Skeletal muscle satellite cell (primary cell): ENCODE measurements around the gene NUDT3.
A peak's percentile ranks its signal among the peaks of the same experiment; 100 is the strongest.
"Not testable (repeated sequence)": the region's sequence is repeated elsewhere in the genome, so short reads cannot be mapped to it uniquely, and the experiment has no call there.

Experiments
- H3K27me3 ChIP-seq: 2 replicates; pipeline ENCODE4 v1.7.0; 2013; ENCODE audit warnings: low read length; ENCODE audit not compliant: control insufficient read depth, insufficient read depth
- H3K36me3 ChIP-seq: 2 replicates; pipeline ENCODE4 v1.7.0; 2013; ENCODE audit warnings: mild to moderate bottlenecking, control low read depth, low read length; ENCODE audit not compliant: insufficient read depth
- H3K4me1 ChIP-seq: 2 replicates; pipeline ENCODE4 v1.7.0; 2013; ENCODE audit warnings: low read length; ENCODE audit not compliant: control insufficient read depth, insufficient read depth
- H3K4me2 ChIP-seq: 2 replicates; pipeline ENCODE4 v1.7.0; 2013; ENCODE audit warnings: mild to moderate bottlenecking, low read length
- H3K4me3 ChIP-seq: 2 replicates; pipeline ENCODE4 v1.7.0; 2013; ENCODE audit warnings: low read length
- H3K9ac ChIP-seq: 2 replicates; pipeline ENCODE4 v1.7.0; 2013; ENCODE audit warnings: mild to moderate bottlenecking, low read depth, low read length, moderate library complexity
- H3K9me3 ChIP-seq: replicated peaks from 2 replicates; pipeline ENCODE4 v1.7.0; 2013; ENCODE audit warnings: mild to moderate bottlenecking, control low read depth, low read length

NUDT3 gene

GRCh38 chr6:34324738-34325444 is 67.6 kb downstream of the NUDT3 start:
- Histone ChIP-seq H3K4me2 (peak overlapping the region; percentile 21), H3K36me3 (no peaks in the 10 kb centered on the region), H3K9me3 (no peaks in the 10 kb centered on the region), H3K4me3 (no peak overlapping the region), H3K27me3 (no peaks in the 10 kb centered on the region), H3K9ac (no peak overlapping the region), H3K4me1 (peaks cover 3% of the 10 kb centered on the region)

- H3K4me2 ChIP-seq, H3K9ac ChIP-seq, H3K27me3 ChIP-seq, H3K36me3 ChIP-seq, H3K4me3 ChIP-seq, H3K4me1 ChIP-seq, H3K9me3 ChIP-seq: not testable (repeated sequence)
Measured at GRCh38 chr6:34324221-34324620, 68.2 kb downstream of the NUDT3 start.

- Histone ChIP-seq H3K9ac (no peak overlapping the region), H3K4me2 (no peak overlapping the region), H3K9me3 (no peaks in the 10 kb centered on the region), H3K4me3 (no peak overlapping the region), H3K27me3 (no peaks in the 10 kb centered on the region), H3K4me1 (peaks cover 3% of the 10 kb centered on the region), H3K36me3 (no peaks in the 10 kb centered on the region)
Measured at GRCh38 chr6:34323300-34323699, 69.2 kb downstream of the NUDT3 start.

- no peaks in the 10 kb centered on the region for H3K36me3 ChIP-seq
- no peak overlapping the region for H3K4me3 ChIP-seq
- peaks cover 3% of the 10 kb centered on the region for H3K4me1 ChIP-seq
- no peaks in the 10 kb centered on the region for H3K27me3 ChIP-seq
- H3K9ac ChIP-seq: no peak overlapping the region
- H3K9me3 ChIP-seq: no peaks in the 10 kb centered on the region
- H3K4me2 ChIP-seq: no peak overlapping the region
Measured at GRCh38 chr6:34322732-34323131, 69.7 kb downstream of the NUDT3 start.

GRCh38 chr6:34321821-34322220 is 70.6 kb downstream of the NUDT3 start:
- no peak overlapping the region for H3K4me2 ChIP-seq
- peaks cover 3% of the 10 kb centered on the region for H3K4me1 ChIP-seq
- H3K9ac ChIP-seq: no peak overlapping the region
- H3K4me3 ChIP-seq: no peak overlapping the region
- no peaks in the 10 kb centered on the region for H3K36me3 ChIP-seq
- no peaks in the 10 kb centered on the region for H3K27me3 ChIP-seq
- no peaks in the 10 kb centered on the region for H3K9me3 ChIP-seq

GRCh38 chr6:34319471-34319885 is 73.0 kb downstream of the NUDT3 start:
- Histone ChIP-seq H3K4me1 (no peaks in the 10 kb centered on the region), H3K4me3 (no peak overlapping the region), H3K36me3 (no peaks in the 10 kb centered on the region), H3K9me3 (no peaks in the 10 kb centered on the region), H3K9ac (no peak overlapping the region), H3K27me3 (no peaks in the 10 kb centered on the region), H3K4me2 (no peak overlapping the region)

- Histone ChIP-seq H3K36me3 (no peaks in the 10 kb centered on the region), H3K9ac (no peak overlapping the region), H3K4me1 (no peaks in the 10 kb centered on the region), H3K4me2 (no peak overlapping the region), H3K4me3 (no peak overlapping the region), H3K9me3 (no peaks in the 10 kb centered on the region), H3K27me3 (no peaks in the 10 kb centered on the region)
Measured at GRCh38 chr6:34318499-34319470, 73.7 kb downstream of the NUDT3 start.

GRCh38 chr6:34317882-34318498 is 74.5 kb downstream of the NUDT3 start:
- no peaks in the 10 kb centered on the region for H3K27me3 ChIP-seq
- no peak overlapping the region for H3K4me3 ChIP-seq
- no peak overlapping the region for H3K4me2 ChIP-seq
- H3K9ac ChIP-seq: no peak overlapping the region
- H3K9me3 ChIP-seq: no peaks in the 10 kb centered on the region
- H3K4me1 ChIP-seq: no peaks in the 10 kb centered on the region
- H3K36me3 ChIP-seq: no peaks in the 10 kb centered on the region

- H3K9me3 ChIP-seq: no peaks in the 10 kb centered on the region
- H3K4me2 ChIP-seq: no peak overlapping the region
- no peaks in the 10 kb centered on the region for H3K4me1 ChIP-seq
- H3K4me3 ChIP-seq: no peak overlapping the region
- no peaks in the 10 kb centered on the region for H3K36me3 ChIP-seq
- H3K9ac ChIP-seq: no peak overlapping the region
- H3K27me3 ChIP-seq: no peaks in the 10 kb centered on the region
Measured at GRCh38 chr6:34317172-34317477, 75.3 kb downstream of the NUDT3 start.

GRCh38 chr6:34316431-34317171 is 75.9 kb downstream of the NUDT3 start:
- Histone ChIP-seq H3K4me3 (no peak overlapping the region), H3K4me2 (no peak overlapping the region), H3K9ac (no peak overlapping the region), H3K4me1 (no peaks in the 10 kb centered on the region), H3K9me3 (no peaks in the 10 kb centered on the region), H3K36me3 (no peaks in the 10 kb centered on the region), H3K27me3 (no peaks in the 10 kb centered on the region)

GRCh38 chr6:34315780-34316179 is 76.7 kb downstream of the NUDT3 start:
- no peaks in the 10 kb centered on the region for H3K4me1 ChIP-seq
- no peak overlapping the region for H3K4me3 ChIP-seq
- H3K9me3 ChIP-seq: no peaks in the 10 kb centered on the region
- H3K27me3 ChIP-seq: no peaks in the 10 kb centered on the region
- no peak overlapping the region for H3K9ac ChIP-seq
- no peaks in the 10 kb centered on the region for H3K36me3 ChIP-seq
- H3K4me2 ChIP-seq: no peak overlapping the region
